Measurements from ENCODE around the gene SMKR1.

DNA sequence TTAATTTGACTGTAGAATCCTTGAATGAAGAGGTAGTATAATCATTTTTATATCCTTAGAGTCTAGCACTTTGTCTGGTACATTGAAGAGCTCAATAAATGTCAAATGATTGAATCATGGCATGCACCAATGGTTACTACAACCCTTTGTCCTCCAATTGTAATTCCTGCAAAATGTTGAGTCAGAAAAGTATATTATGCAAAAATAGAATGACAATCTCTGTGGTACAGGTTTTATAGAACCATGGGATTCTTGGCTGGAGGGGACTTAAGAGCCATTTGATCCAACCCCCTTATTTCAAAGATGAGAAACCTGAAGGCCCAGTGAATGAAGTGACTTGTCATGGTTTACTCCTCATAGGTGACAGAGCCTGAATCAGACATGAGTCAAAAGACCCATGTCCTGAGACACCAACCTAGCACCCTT is 30.9 kb upstream of the SMKR1 start:
- TF ChIP-seq, protein P1, sequence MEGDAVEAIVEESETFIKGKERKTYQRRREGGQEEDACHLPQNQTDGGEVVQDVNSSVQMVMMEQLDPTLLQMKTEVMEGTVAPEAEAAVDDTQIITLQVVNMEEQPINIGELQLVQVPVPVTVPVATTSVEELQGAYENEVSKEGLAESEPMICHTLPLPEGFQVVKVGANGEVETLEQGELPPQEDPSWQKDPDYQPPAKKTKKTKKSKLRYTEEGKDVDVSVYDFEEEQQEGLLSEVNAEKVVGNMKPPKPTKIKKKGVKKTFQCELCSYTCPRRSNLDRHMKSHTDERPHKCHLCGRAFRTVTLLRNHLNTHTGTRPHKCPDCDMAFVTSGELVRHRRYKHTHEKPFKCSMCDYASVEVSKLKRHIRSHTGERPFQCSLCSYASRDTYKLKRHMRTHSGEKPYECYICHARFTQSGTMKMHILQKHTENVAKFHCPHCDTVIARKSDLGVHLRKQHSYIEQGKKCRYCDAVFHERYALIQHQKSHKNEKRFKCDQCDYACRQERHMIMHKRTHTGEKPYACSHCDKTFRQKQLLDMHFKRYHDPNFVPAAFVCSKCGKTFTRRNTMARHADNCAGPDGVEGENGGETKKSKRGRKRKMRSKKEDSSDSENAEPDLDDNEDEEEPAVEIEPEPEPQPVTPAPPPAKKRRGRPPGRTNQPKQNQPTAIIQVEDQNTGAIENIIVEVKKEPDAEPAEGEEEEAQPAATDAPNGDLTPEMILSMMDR (IDR thresholded peaks at IDR 0.05): no peak
- TF ChIP-seq TCF7L2 (IDR thresholded peaks at IDR 0.05; ENCODE audit: low read depth, low read length): no peak
- no peak for TF ChIP-seq POLR2AphosphoS5 (IDR thresholded peaks at IDR 0.05; ENCODE audit: low read depth, low read length)

All from Panc1 (cell line).